CD14-positive monocyte (primary cell): ENCODE results near the gene CCND1. TPM values are rescaled to one million over a fixed set of nuclear protein-coding genes. Genes with fewer than 3 reads are reported as not detected.

Experiments
- DNase-seq, 3 donors: peaks; one replicate each; pipeline ENCODE4 v3.0.0-alpha.2; 2011 to 2022
- H2AFZ ChIP-seq: 2 replicates; pipeline ENCODE4 v1.6.0; 2012; ENCODE audit warnings: mild to moderate bottlenecking, low read depth, low read length, inconsistent platforms; ENCODE audit not compliant: insufficient read depth, poor library complexity, severe bottlenecking
- H3K27ac ChIP-seq, 2 donors: 1 replicate in 1 of 2; 2 replicates in 1 of 2; pipeline ENCODE4 v1.5.1; 2012 to 2013; ENCODE audit warnings: low read length in 2 of 2, control low read depth in 1 of 2, inconsistent platforms in 1 of 2, low read depth in 1 of 2, mild to moderate bottlenecking in 1 of 2
- H3K27me3 ChIP-seq, 2 donors: one replicate each; pipeline versions ENCODE4 v1.6.0 to v1.6.1; 2011 to 2013; ENCODE audit warnings: low read length in 2 of 2; ENCODE audit not compliant: control insufficient read depth in 2 of 2, insufficient read depth in 2 of 2
- H3K36me3 ChIP-seq, 2 donors: replicated peaks in 1 of 2; 1 replicate in 1 of 2; 2 replicates in 1 of 2; pipeline versions ENCODE4 v1.5.1 to v1.6.1; 2012 to 2013; ENCODE audit warnings: low read length in 2 of 2, control low read depth in 1 of 2, inconsistent platforms in 1 of 2, mild to moderate bottlenecking in 1 of 2; ENCODE audit not compliant: insufficient read depth in 2 of 2, control insufficient read depth in 1 of 2
- H3K4me1 ChIP-seq, 2 donors: 1 replicate in 1 of 2; 2 replicates in 1 of 2; pipeline versions ENCODE4 v1.5.1 to v1.6.1; 2012 to 2013; ENCODE audit warnings: low read length in 2 of 2, control low read depth in 1 of 2, inconsistent platforms in 1 of 2, mild to moderate bottlenecking in 1 of 2, moderate library complexity in 1 of 2; ENCODE audit not compliant: insufficient read depth in 2 of 2, control insufficient read depth in 1 of 2
- H3K4me2 ChIP-seq: replicated peaks from 2 replicates; pipeline ENCODE3; 2012; ENCODE audit warnings: low read length, moderate library complexity, mild to moderate bottlenecking; ENCODE audit not compliant: poor library complexity, severe bottlenecking; ENCODE audit errors: extremely low read depth
- H3K4me3 ChIP-seq, 3 experiments: fragments of 200-600 bp in 1 of 3; sonication (generic) in 1 of 3; replicated peaks in 1 of 3; 1 replicate in 2 of 3; 2 replicates in 1 of 3; pipeline ENCODE4 v1.5.1; 2011 to 2013; ENCODE audit warnings: low read length in 3 of 3, mild to moderate bottlenecking in 3 of 3, control low read depth in 2 of 3, low read depth in 2 of 3, inconsistent platforms in 1 of 3, moderate library complexity in 1 of 3
- H3K79me2 ChIP-seq: 2 replicates; pipeline ENCODE4 v1.6.0; 2012; ENCODE audit warnings: mild to moderate bottlenecking, control low read depth, inconsistent platforms, low read length, moderate library complexity; ENCODE audit not compliant: insufficient read depth
- H3K9ac ChIP-seq: 2 replicates; pipeline ENCODE4 v1.6.0; 2017; ENCODE audit warnings: low read length, mild to moderate bottlenecking; ENCODE audit not compliant: insufficient read depth, poor library complexity, severe bottlenecking
- H3K9me3 ChIP-seq, 2 donors: replicated peaks in 1 of 2; 1 replicate in 1 of 2; 2 replicates in 1 of 2; pipeline versions ENCODE4 v1.5.1 to v1.6.1; 2012 to 2013; ENCODE audit warnings: low read length in 2 of 2, control low read depth in 1 of 2; ENCODE audit not compliant: control insufficient read depth in 1 of 2, insufficient read depth in 1 of 2
- H4K20me1 ChIP-seq: 2 replicates; pipeline ENCODE4 v1.6.0; 2012; ENCODE audit warnings: mild to moderate bottlenecking, low read length, control low read depth, moderate library complexity; ENCODE audit not compliant: insufficient read depth
- H3K27ac Mint-ChIP-seq, 7 donors: one replicate each; pipeline ENCODE4 v1.8.0; 2020; ENCODE audit warnings: mild to moderate bottlenecking in 7 of 7, mixed read lengths in 7 of 7, moderate library complexity in 6 of 7, inconsistent platforms in 2 of 7
- H3K27me3 Mint-ChIP-seq, 3 donors: one replicate each; pipeline ENCODE4 v1.8.0; 2021 to 2022; ENCODE audit warnings: low read depth in 3 of 3, mild to moderate bottlenecking in 3 of 3, mixed read lengths in 3 of 3, moderate library complexity in 3 of 3, inconsistent platforms in 1 of 3
- H3K36me3 Mint-ChIP-seq, 2 donors: one replicate each; pipeline ENCODE4 v1.8.0; 2020; ENCODE audit warnings: mixed read lengths in 2 of 2, inconsistent platforms in 1 of 2, mild to moderate bottlenecking in 1 of 2
- H3K4me1 Mint-ChIP-seq: one replicate; pipeline ENCODE4 v1.8.0; 2020; ENCODE audit warnings: mild to moderate bottlenecking, mixed read lengths
- H3K4me3 Mint-ChIP-seq, 2 donors: one replicate each; pipeline ENCODE4 v1.8.0; 2020; ENCODE audit warnings: mild to moderate bottlenecking in 2 of 2, mixed read lengths in 2 of 2, moderate library complexity in 1 of 2
- H3K9me3 Mint-ChIP-seq, 7 donors: one replicate each; pipeline ENCODE4 v1.8.0; 2020 to 2022; ENCODE audit warnings: mixed read lengths in 7 of 7, mild to moderate bottlenecking in 6 of 7, moderate library complexity in 6 of 7, inconsistent platforms in 2 of 7
- WGBS: methylation state at CpG from one replicate; pipeline ENCODE4 v1.1.5; 2013; ENCODE audit warnings: missing lambda C conversion rate; ENCODE audit not compliant: insufficient coverage; 5-methylcytosine and 5-hydroxymethylcytosine counted together
- intact Hi-C, 2 donors: fragments of 100-400 bp; cut with micrococcal nuclease; formaldehyde crosslinking; loops; one replicate each; pipeline versions ENCODE4 v1.15.0 to v1.15.1; 2023
- polyA plus RNA-seq, 3 donors: library from polyadenylated mRNA; depleted of rRNA in 1 of 3; unstranded in 2 of 3; stranded (reverse) in 1 of 3; fragments of 300-500 nt in 2 of 3; fragments of >200 nt in 1 of 3; fragmentation: Illumina TruSeq in 2 of 3; gene quantifications; 1 replicate in 2 of 3; 2 replicates in 1 of 3; pipeline ENCODE4 v1.2.3, GENCODE V29; 2012 to 2021
- TF ChIP-seq, protein P1 (sequence below): fragments of 200-600 bp; IDR thresholded peaks from one replicate; pipeline ENCODE4 v1.8.0; 2022; ENCODE audit warnings: antibody characterized with exemption, mild to moderate bottlenecking

The CCND1 gene
- polyA plus RNA-seq, 3 donors: 0.01 TPM; not detected in 2

DNA sequence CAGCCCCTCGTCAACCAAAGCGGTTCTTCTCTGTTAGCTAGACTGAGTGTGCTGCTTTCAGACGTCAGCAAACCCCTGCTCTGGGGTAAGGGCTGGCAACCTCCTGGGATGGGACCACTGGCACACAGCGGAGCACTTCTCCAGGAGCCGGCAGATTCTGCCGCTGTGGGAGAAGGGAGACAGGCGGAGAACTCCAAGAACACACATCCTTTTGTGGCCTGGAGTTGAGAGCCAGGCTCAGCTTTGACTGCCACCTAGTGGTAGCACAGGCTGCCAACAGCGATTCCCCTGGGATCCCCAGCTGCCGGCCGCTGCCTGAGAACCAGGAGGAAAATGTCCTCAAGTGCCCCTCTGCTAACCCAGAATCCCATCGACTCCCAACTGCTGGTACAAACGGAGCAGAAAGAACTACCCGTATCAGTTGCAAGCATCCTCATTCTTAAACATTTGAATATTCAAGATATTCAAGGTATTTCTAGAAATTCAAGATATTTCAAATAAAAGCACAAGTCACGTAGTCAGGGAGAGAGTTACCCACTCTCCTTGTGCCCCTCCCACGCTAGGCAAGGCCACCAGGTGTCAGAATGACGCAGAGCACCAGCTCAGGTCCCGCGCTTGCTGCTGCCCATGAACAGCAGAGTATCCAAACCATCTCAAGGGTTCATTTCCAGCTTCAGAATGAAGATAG lies 29.3 kb downstream of the CCND1 start:
- no peaks in the 10 kb centered on the region for H3K27me3 Mint-ChIP-seq
- Histone ChIP-seq H3K9ac (no peak overlapping the region), H3K27ac (no peak overlapping the region), H3K27me3 (no peaks in the 10 kb centered on the region), H3K36me3 (peaks cover 55 to 79% of the 10 kb centered on the region in 2 donors), H3K9me3 (no peaks in the 10 kb centered on the region), H3K4me2 (no peak overlapping the region), H2AFZ (no peak overlapping the region), H3K79me2 (peaks cover 23% of the 10 kb centered on the region), H3K4me1 (peaks cover 9 to 19% of the 10 kb centered on the region in 2 donors), H3K4me3 (no peak overlapping the region), H4K20me1 (peaks cover 50% of the 10 kb centered on the region)
- no peak overlapping the region for H3K4me3 Mint-ChIP-seq
- DNase-seq: peak; percentile 42 to 63 (median 56)
- peaks cover 21% of the 10 kb centered on the region for H3K4me1 Mint-ChIP-seq
- H3K27ac Mint-ChIP-seq: peak overlapping the region in 1 of 7 donors; percentile 55
- 56% methylated on average over 12 of the region's 18 CpGs for WGBS
- peaks cover 0 to 2% (median 0%) of the 10 kb centered on the region in 7 donors for H3K9me3 Mint-ChIP-seq
- intact Hi-C loops: loop anchor here (2.0 to 10.0 kb wide), 2 partner anchors 376 to 570 kb away; partner anchors contain the start of gene MYEOV (in 1 of the 2)
- peaks cover 61 to 79% of the 10 kb centered on the region in 2 donors for H3K36me3 Mint-ChIP-seq
- TF ChIP-seq, protein P1, sequence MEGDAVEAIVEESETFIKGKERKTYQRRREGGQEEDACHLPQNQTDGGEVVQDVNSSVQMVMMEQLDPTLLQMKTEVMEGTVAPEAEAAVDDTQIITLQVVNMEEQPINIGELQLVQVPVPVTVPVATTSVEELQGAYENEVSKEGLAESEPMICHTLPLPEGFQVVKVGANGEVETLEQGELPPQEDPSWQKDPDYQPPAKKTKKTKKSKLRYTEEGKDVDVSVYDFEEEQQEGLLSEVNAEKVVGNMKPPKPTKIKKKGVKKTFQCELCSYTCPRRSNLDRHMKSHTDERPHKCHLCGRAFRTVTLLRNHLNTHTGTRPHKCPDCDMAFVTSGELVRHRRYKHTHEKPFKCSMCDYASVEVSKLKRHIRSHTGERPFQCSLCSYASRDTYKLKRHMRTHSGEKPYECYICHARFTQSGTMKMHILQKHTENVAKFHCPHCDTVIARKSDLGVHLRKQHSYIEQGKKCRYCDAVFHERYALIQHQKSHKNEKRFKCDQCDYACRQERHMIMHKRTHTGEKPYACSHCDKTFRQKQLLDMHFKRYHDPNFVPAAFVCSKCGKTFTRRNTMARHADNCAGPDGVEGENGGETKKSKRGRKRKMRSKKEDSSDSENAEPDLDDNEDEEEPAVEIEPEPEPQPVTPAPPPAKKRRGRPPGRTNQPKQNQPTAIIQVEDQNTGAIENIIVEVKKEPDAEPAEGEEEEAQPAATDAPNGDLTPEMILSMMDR: peak; percentile 94

DNA sequence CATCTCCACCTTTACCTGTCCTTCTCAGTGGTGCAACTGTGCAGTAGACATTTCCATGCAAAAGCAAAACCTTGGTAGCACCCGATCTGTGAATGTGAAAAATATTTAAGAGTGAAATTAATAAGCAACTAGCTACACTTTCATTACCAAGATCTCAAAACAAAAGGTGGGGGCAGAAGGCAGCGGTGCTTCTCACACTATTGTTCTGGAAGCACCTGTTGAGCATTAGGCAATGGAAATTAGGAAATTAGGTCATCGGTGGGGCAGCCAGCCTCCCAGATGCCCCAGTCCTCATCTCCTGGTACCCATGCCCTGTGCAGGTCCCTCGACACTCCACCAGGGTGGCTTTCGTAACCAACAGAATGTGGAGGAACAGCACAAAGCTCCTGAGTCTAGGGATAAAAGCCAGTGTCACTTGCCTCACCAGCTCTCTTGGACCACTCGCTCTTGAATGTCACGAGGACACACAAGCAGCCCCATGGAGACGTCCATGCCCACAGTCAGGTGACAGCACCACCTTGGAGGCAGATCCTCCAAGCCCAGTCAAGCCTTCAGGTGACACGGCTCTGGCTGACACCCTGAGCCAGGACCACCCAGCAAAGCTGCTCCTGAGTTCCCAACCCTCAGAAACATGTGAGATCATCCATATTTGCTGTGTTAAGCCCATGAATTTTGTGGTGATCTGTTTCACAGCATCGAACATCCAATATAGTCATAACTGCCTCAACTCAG lies 30.9 kb downstream of the CCND1 start:
- H3K4me3 Mint-ChIP-seq: no peak overlapping the region
- 95% methylated on average over 7 of the region's 10 CpGs for WGBS
- Histone ChIP-seq H3K27ac (no peak overlapping the region), H4K20me1 (peaks cover 50% of the 10 kb centered on the region), H2AFZ (no peak overlapping the region), H3K9me3 (no peaks in the 10 kb centered on the region), H3K4me1 (peaks cover 14 to 24% of the 10 kb centered on the region in 2 donors), H3K4me2 (no peak overlapping the region), H3K27me3 (peaks cover 0 to 7% of the 10 kb centered on the region in 2 donors), H3K79me2 (peaks cover 23% of the 10 kb centered on the region), H3K4me3 (no peak overlapping the region), H3K9ac (no peak overlapping the region), H3K36me3 (peaks cover 49 to 63% of the 10 kb centered on the region in 2 donors)
- no peak for DNase-seq
- H3K27me3 Mint-ChIP-seq: peaks cover 0 to 10% (median 7%) of the 10 kb centered on the region in 3 donors
- H3K4me1 Mint-ChIP-seq: peaks cover 23% of the 10 kb centered on the region
- TF ChIP-seq, protein P1: no peak
- H3K27ac Mint-ChIP-seq: no peak overlapping the region
- intact Hi-C loops: loop anchor here (2.0 to 10.0 kb wide), 2 partner anchors 377 to 571 kb away; partner anchors contain the start of gene MYEOV (in 1 of the 2)
- peaks cover 0 to 2% (median 0%) of the 10 kb centered on the region in 7 donors for H3K9me3 Mint-ChIP-seq
- peaks cover 46 to 63% of the 10 kb centered on the region in 2 donors for H3K36me3 Mint-ChIP-seq
